NT2/D1 (cell line): ENCODE data around the gene RBMS3.

Source experiments
- DNase-seq: peaks from one replicate; pipeline ENCODE4 v3.0.0-alpha.2; 2011; ENCODE audit warnings: low read depth, low spot score
- H3K27me3 ChIP-seq: 2 replicates; pipeline ENCODE4 v1.6.0; 2011; ENCODE audit warnings: mild to moderate bottlenecking; ENCODE audit not compliant: insufficient read length, insufficient read depth
- H3K36me3 ChIP-seq: 2 replicates; pipeline ENCODE4 v1.6.1; 2011; ENCODE audit warnings: mild to moderate bottlenecking, low read length, mixed read lengths; ENCODE audit not compliant: insufficient read depth, insufficient read length
- H3K4me1 ChIP-seq: 2 replicates; pipeline ENCODE4 v1.5.1; 2011; ENCODE audit not compliant: insufficient read depth, insufficient read length
- H3K4me3 ChIP-seq: 2 replicates; pipeline ENCODE4 v1.5.1; 2011; ENCODE audit warnings: low read depth; ENCODE audit not compliant: insufficient read length
- H3K9ac ChIP-seq: 2 replicates; pipeline ENCODE4 v1.6.0; 2011; ENCODE audit warnings: low read depth; ENCODE audit not compliant: insufficient read length
- H3K9me3 ChIP-seq: 2 replicates; pipeline ENCODE4 v1.5.1; 2011; ENCODE audit warnings: mild to moderate bottlenecking, low read length; ENCODE audit not compliant: insufficient read depth
- SUZ12 ChIP-seq: IDR thresholded peaks from 2 replicates; pipeline ENCODE4 v1.6.1; 2011; ENCODE audit not compliant: insufficient read length, insufficient read depth; ENCODE audit errors: extremely low read depth
- YY1 ChIP-seq: IDR thresholded peaks from 2 replicates; pipeline ENCODE4 v1.6.1; 2011; ENCODE audit not compliant: insufficient read length, insufficient read depth
- ZNF274 ChIP-seq: IDR thresholded peaks from 2 replicates; pipeline ENCODE4 v1.6.1; 2011; ENCODE audit warnings: mild to moderate bottlenecking, low read depth, low read length

The RBMS3 gene

GRCh38 chr3:29242296-29242695 is 38.6 kb upstream of the RBMS3 start:
- no peaks in the 10 kb centered on the region for H3K36me3 ChIP-seq
- no peaks in the 10 kb centered on the region for H3K9me3 ChIP-seq
- TF ChIP-seq YY1, result no peak
- no peak overlapping the region for H3K4me3 ChIP-seq
- no peak for DNase-seq
- H3K9ac ChIP-seq, result no peak overlapping the region
- no peaks in the 10 kb centered on the region for H3K27me3 ChIP-seq
- H3K4me1 ChIP-seq, result peaks cover 4% of the 10 kb centered on the region

GRCh38 chr3:29245441-29245840 is 35.4 kb upstream of the RBMS3 start:
- no peak for DNase-seq
- TF ChIP-seq YY1, result no peak
- TF ChIP-seq ZNF274, result no peak
- TF ChIP-seq SUZ12, result no peak
- Histone ChIP-seq H3K4me1 (no peaks in the 10 kb centered on the region), H3K4me3 (no peak overlapping the region), H3K9ac (no peak overlapping the region), H3K36me3 (no peaks in the 10 kb centered on the region), H3K9me3 (no peaks in the 10 kb centered on the region), H3K27me3 (no peaks in the 10 kb centered on the region)

- no peak for DNase-seq
- TF ChIP-seq SUZ12 (no peak), YY1 (no peak), ZNF274 (no peak)
- H3K36me3 ChIP-seq, result no peaks in the 10 kb centered on the region
- H3K9me3 ChIP-seq, result no peaks in the 10 kb centered on the region
- no peaks in the 10 kb centered on the region for H3K27me3 ChIP-seq
- no peak overlapping the region for H3K4me3 ChIP-seq
- H3K4me1 ChIP-seq, result no peaks in the 10 kb centered on the region
- H3K9ac ChIP-seq, result no peak overlapping the region
These were observed 33.7 kb upstream of the RBMS3 start for GRCh38 chr3:29247088-29247745.

DNA sequence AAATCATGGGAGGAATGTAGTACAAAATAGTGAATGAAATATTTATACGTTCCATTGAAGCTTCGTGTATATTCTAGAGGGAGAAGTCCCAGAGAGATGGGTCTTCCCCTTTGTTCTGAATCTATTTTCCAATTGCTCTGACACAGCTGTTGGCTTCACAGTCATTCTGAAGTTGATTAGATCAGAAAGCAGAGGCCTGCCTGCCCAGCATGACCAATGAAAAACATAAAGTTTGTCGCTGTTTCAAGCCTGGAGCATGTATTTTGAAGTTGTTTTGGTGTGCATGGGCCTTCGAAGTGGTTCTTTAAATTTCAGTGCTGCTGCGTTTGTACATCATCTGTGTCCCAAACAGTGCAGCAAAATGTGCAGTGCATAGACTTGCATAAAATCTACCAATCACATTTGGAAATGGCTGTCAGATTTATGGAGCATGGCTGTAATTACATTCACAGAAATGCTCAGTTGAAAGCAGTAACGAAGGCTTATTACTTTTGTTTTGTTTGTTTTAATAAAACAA is 31.0 kb upstream of the RBMS3 start:
- H3K9ac ChIP-seq, result no peak overlapping the region
- H3K9me3 ChIP-seq, result no peaks in the 10 kb centered on the region
- H3K27me3 ChIP-seq, result no peaks in the 10 kb centered on the region
- TF ChIP-seq YY1 (no peak), ZNF274 (no peak), SUZ12 (no peak)
- H3K36me3 ChIP-seq, result no peaks in the 10 kb centered on the region
- H3K4me1 ChIP-seq, result no peaks in the 10 kb centered on the region
- no peak overlapping the region for H3K4me3 ChIP-seq
- DNase-seq, result no peak

DNA sequence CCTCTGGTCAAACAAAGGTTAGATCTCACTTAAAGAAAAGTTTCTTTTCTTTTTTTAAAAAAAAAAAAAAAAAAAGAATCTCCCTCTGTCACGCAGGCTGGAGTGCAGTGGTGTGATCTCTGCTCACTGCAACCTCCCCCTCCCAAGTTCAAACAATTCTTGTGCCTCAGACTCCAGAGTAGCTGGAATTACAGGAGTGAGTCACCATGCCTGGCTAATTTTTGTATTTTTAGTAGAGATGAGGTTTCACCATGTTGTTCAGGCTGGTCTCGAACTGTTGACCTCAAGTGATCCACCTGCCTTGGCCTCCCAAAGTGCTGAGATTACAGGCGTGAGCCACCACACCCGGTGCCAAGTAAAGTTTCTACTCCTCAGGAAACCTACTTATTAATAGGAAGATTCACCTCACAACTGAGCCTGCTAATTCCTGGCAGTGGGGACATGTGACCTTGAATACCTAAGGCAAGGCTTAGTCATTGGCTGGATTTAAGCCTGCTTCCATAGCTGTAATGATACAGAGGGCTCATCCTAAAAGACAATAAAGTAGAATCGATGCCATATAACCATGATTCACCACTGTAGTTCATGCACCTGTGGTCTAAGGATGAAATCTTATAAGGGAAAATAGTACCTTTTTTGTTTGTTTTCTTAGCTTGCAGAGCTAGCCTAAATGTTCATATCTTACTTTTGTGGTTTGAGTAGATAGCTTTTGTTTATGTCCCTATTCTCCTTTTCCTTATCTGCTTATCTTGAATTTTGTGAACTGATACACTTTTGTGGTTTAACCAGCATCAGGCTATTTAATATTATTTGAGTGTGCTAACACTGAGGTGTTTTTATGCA is 24.8 kb upstream of the RBMS3 start:
- no peaks in the 10 kb centered on the region for H3K27me3 ChIP-seq
- DNase-seq, result no peak
- no peak overlapping the region for H3K9ac ChIP-seq
- no peaks in the 10 kb centered on the region for H3K4me1 ChIP-seq
- H3K4me3 ChIP-seq, result no peak overlapping the region
- no peaks in the 10 kb centered on the region for H3K36me3 ChIP-seq
- no peaks in the 10 kb centered on the region for H3K9me3 ChIP-seq
- TF ChIP-seq ZNF274 (no peak), SUZ12 (no peak), YY1 (no peak)

- no peak overlapping the region for H3K9ac ChIP-seq
- no peak overlapping the region for H3K4me3 ChIP-seq
- TF ChIP-seq SUZ12 (no peak), YY1 (no peak), ZNF274 (no peak)
- H3K27me3 ChIP-seq, result no peaks in the 10 kb centered on the region
- no peaks in the 10 kb centered on the region for H3K4me1 ChIP-seq
- no peaks in the 10 kb centered on the region for H3K9me3 ChIP-seq
- DNase-seq, result no peak
- H3K36me3 ChIP-seq, result no peaks in the 10 kb centered on the region
These were observed 22.7 kb upstream of the RBMS3 start for GRCh38 chr3:29258161-29258560.

- H3K4me1 ChIP-seq, result no peaks in the 10 kb centered on the region
- TF ChIP-seq ZNF274 (no peak), SUZ12 (no peak), YY1 (no peak)
These were observed 19.8 kb upstream of the RBMS3 start for GRCh38 chr3:29261119-29261518.

More at GRCh38 chr3:29261119-29261518, 19.8 kb upstream of the RBMS3 start:
- no peak overlapping the region for H3K9ac ChIP-seq
- no peaks in the 10 kb centered on the region for H3K36me3 ChIP-seq
- no peak overlapping the region for H3K4me3 ChIP-seq
- DNase-seq, result no peak
- H3K9me3 ChIP-seq, result no peaks in the 10 kb centered on the region
- no peaks in the 10 kb centered on the region for H3K27me3 ChIP-seq
